Muscle layer of duodenum (tissue), 2 donors: Measurements from ENCODE around the gene PGM1.

Experiments used
- H3K27ac ChIP-seq: one replicate; pipeline ENCODE4 v1.7.0; 2013; ENCODE audit warnings: mild to moderate bottlenecking, low read length
- H3K27me3 ChIP-seq: one replicate; pipeline ENCODE4 v1.7.0; 2013; ENCODE audit warnings: low read depth, mild to moderate bottlenecking, control low read depth, low read length
- H3K36me3 ChIP-seq, 2 donors: one replicate each; pipeline ENCODE4 v1.7.0; 2013; ENCODE audit warnings: low read length in 2 of 2, control low read depth in 1 of 2, mild to moderate bottlenecking in 1 of 2; ENCODE audit not compliant: insufficient read depth in 2 of 2, control insufficient read depth in 1 of 2
- H3K4me1 ChIP-seq, 2 donors: one replicate each; pipeline ENCODE4 v1.7.0; 2013; ENCODE audit warnings: low read length in 2 of 2, mild to moderate bottlenecking in 2 of 2, control low read depth in 1 of 2, moderate library complexity in 1 of 2; ENCODE audit not compliant: insufficient read depth in 2 of 2, control insufficient read depth in 1 of 2
- H3K4me3 ChIP-seq, 2 donors: one replicate each; pipeline ENCODE4 v1.7.0; 2013; ENCODE audit warnings: low read length in 2 of 2, low read depth in 1 of 2, mild to moderate bottlenecking in 1 of 2
- H3K9me3 ChIP-seq, 2 donors: one replicate each; pipeline ENCODE4 v1.7.0; 2013; ENCODE audit warnings: low read length in 2 of 2, control low read depth in 1 of 2, mild to moderate bottlenecking in 1 of 2; ENCODE audit not compliant: control insufficient read depth in 1 of 2
- donor health status: healthy.

Gene PGM1

GRCh38 chr1:63648689-63649088, 55.5 kb downstream of the PGM1 start:
- peaks cover 33 to 49% of the 10 kb centered on the region in 2 donors for H3K36me3 ChIP-seq
- no peak overlapping the region for H3K4me3 ChIP-seq
- H3K27me3 ChIP-seq = no peaks in the 10 kb centered on the region
- H3K9me3 ChIP-seq = no peaks in the 10 kb centered on the region
- no peak overlapping the region for H3K27ac ChIP-seq
- H3K4me1 ChIP-seq = peaks cover 0 to 5% of the 10 kb centered on the region in 2 donors

- no peaks in the 10 kb centered on the region for H3K9me3 ChIP-seq
- peaks cover 39 to 71% of the 10 kb centered on the region in 2 donors for H3K36me3 ChIP-seq
- no peaks in the 10 kb centered on the region for H3K4me1 ChIP-seq
- H3K27me3 ChIP-seq = no peaks in the 10 kb centered on the region
- H3K4me3 ChIP-seq = no peak overlapping the region
- H3K27ac ChIP-seq = no peak overlapping the region
Observed at GRCh38 chr1:63651161-63651701, 58.0 kb downstream of the PGM1 start.

GRCh38 chr1:63653976-63654375, 60.8 kb downstream of the PGM1 start:
- no peak overlapping the region for H3K4me3 ChIP-seq
- no peaks in the 10 kb centered on the region for H3K4me1 ChIP-seq
- no peaks in the 10 kb centered on the region for H3K9me3 ChIP-seq
- no peak overlapping the region for H3K27ac ChIP-seq
- H3K36me3 ChIP-seq = peaks cover 34 to 68% of the 10 kb centered on the region in 2 donors
- no peaks in the 10 kb centered on the region for H3K27me3 ChIP-seq

- H3K36me3 ChIP-seq = peaks cover 0 to 44% of the 10 kb centered on the region in 2 donors
- no peak overlapping the region for H3K4me3 ChIP-seq
Observed at GRCh38 chr1:63659448-63659847, 66.2 kb downstream of the PGM1 start.

GRCh38 chr1:63662056-63662836, 69.0 kb downstream of the PGM1 start:
- no peak overlapping the region for H3K27ac ChIP-seq
- H3K4me3 ChIP-seq = no peak overlapping the region
- peaks cover 0 to 29% of the 10 kb centered on the region in 2 donors for H3K36me3 ChIP-seq
- H3K27me3 ChIP-seq = no peaks in the 10 kb centered on the region
- H3K4me1 ChIP-seq = no peaks in the 10 kb centered on the region
- no peaks in the 10 kb centered on the region for H3K9me3 ChIP-seq

More at GRCh38 chr1:63659448-63659847, 66.2 kb downstream of the PGM1 start:
- Histone ChIP-seq H3K27ac (no peak overlapping the region), H3K4me1 (no peaks in the 10 kb centered on the region), H3K9me3 (no peaks in the 10 kb centered on the region), H3K27me3 (no peaks in the 10 kb centered on the region)

- no peak overlapping the region for H3K27ac ChIP-seq
- no peaks in the 10 kb centered on the region for H3K27me3 ChIP-seq
- H3K36me3 ChIP-seq = peaks cover 0 to 23% of the 10 kb centered on the region in 2 donors
- H3K4me1 ChIP-seq = no peaks in the 10 kb centered on the region
- H3K9me3 ChIP-seq = no peaks in the 10 kb centered on the region
- no peak overlapping the region for H3K4me3 ChIP-seq
Observed at GRCh38 chr1:63662841-63663240, 69.6 kb downstream of the PGM1 start.

- Histone ChIP-seq H3K27me3 (no peaks in the 10 kb centered on the region), H3K9me3 (no peaks in the 10 kb centered on the region), H3K4me3 (no peak overlapping the region), H3K27ac (no peak overlapping the region), H3K4me1 (no peaks in the 10 kb centered on the region), H3K36me3 (peaks cover 0 to 21% of the 10 kb centered on the region in 2 donors)
Observed at GRCh38 chr1:63663301-63663700, 70.1 kb downstream of the PGM1 start.

GRCh38 chr1:63663873-63664272, 70.7 kb downstream of the PGM1 start:
- Histone ChIP-seq H3K4me3 (no peak overlapping the region), H3K4me1 (no peaks in the 10 kb centered on the region), H3K27me3 (no peaks in the 10 kb centered on the region), H3K9me3 (no peaks in the 10 kb centered on the region), H3K36me3 (peaks cover 0 to 21% of the 10 kb centered on the region in 2 donors), H3K27ac (no peak overlapping the region)

GRCh38 chr1:63664742-63665141, 71.5 kb downstream of the PGM1 start:
- H3K4me3 ChIP-seq = no peak overlapping the region
- no peak overlapping the region for H3K27ac ChIP-seq
- no peaks in the 10 kb centered on the region for H3K9me3 ChIP-seq
- H3K27me3 ChIP-seq = no peaks in the 10 kb centered on the region
- peaks cover 0 to 18% of the 10 kb centered on the region in 2 donors for H3K36me3 ChIP-seq
- H3K4me1 ChIP-seq = no peaks in the 10 kb centered on the region

GRCh38 chr1:63665410-63665809, 72.2 kb downstream of the PGM1 start:
- Histone ChIP-seq H3K4me3 (no peak overlapping the region), H3K4me1 (no peaks in the 10 kb centered on the region), H3K27ac (no peak overlapping the region), H3K9me3 (no peaks in the 10 kb centered on the region), H3K36me3 (peaks cover 0 to 14% of the 10 kb centered on the region in 2 donors), H3K27me3 (no peaks in the 10 kb centered on the region)

GRCh38 chr1:63665824-63666223, 72.6 kb downstream of the PGM1 start:
- Histone ChIP-seq H3K9me3 (no peaks in the 10 kb centered on the region), H3K36me3 (peaks cover 0 to 14% of the 10 kb centered on the region in 2 donors), H3K4me1 (no peaks in the 10 kb centered on the region), H3K4me3 (no peak overlapping the region), H3K27ac (no peak overlapping the region), H3K27me3 (no peaks in the 10 kb centered on the region)
